ENCODE measurements around the gene OR2T4.

OR2T4 gene

DNA sequence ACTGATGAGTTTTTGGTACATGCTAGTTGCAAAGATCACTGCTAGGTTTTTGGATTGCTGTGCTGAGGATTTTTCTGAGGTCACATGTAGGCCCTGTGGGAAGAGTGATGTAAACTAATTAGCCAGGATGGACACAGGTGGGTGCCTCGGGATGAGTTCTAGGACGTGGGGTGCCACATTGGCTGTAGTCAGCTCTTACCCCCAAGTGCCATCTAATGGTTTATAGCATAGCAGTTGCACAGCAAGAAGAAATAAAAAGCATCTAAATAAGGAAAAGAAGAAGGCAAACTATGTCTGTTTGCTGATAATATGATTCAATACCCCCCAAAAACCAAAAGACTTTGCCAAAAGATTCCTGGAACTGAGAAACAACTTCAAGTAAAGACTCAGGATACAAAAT, 31.6 kb downstream of the OR2T4 start:
- TF ChIP-seq ZBTB7A (IDR thresholded peaks at IDR 0.05; ENCODE audit: low read depth) (no peak), TEAD4 (IDR thresholded peaks at IDR 0.05) (no peak), YY1 (IDR thresholded peaks at IDR 0.05; ENCODE audit: low read depth) (no peak), CEBPB (IDR thresholded peaks at IDR 0.05) (no peak), NFIC (IDR thresholded peaks at IDR 0.05) (no peak), EP300 (IDR thresholded peaks at IDR 0.05; ENCODE audit: borderline replicate concordance) (no peak), EGR1 (IDR thresholded peaks at IDR 0.05) (no peak), FOXM1 (IDR thresholded peaks at IDR 0.05; ENCODE audit: borderline replicate concordance, low read depth) (no peak), CREB1 (IDR thresholded peaks at IDR 0.05; ENCODE audit: low read depth) (no peak), TCF12 (IDR thresholded peaks at IDR 0.05; ENCODE audit: low read depth) (no peak)
- TF ChIP-seq, protein P1, sequence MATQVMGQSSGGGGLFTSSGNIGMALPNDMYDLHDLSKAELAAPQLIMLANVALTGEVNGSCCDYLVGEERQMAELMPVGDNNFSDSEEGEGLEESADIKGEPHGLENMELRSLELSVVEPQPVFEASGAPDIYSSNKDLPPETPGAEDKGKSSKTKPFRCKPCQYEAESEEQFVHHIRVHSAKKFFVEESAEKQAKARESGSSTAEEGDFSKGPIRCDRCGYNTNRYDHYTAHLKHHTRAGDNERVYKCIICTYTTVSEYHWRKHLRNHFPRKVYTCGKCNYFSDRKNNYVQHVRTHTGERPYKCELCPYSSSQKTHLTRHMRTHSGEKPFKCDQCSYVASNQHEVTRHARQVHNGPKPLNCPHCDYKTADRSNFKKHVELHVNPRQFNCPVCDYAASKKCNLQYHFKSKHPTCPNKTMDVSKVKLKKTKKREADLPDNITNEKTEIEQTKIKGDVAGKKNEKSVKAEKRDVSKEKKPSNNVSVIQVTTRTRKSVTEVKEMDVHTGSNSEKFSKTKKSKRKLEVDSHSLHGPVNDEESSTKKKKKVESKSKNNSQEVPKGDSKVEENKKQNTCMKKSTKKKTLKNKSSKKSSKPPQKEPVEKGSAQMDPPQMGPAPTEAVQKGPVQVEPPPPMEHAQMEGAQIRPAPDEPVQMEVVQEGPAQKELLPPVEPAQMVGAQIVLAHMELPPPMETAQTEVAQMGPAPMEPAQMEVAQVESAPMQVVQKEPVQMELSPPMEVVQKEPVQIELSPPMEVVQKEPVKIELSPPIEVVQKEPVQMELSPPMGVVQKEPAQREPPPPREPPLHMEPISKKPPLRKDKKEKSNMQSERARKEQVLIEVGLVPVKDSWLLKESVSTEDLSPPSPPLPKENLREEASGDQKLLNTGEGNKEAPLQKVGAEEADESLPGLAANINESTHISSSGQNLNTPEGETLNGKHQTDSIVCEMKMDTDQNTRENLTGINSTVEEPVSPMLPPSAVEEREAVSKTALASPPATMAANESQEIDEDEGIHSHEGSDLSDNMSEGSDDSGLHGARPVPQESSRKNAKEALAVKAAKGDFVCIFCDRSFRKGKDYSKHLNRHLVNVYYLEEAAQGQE (IDR thresholded peaks at IDR 0.05; ENCODE audit: low read depth) = no peak
- TF ChIP-seq, protein P2, sequence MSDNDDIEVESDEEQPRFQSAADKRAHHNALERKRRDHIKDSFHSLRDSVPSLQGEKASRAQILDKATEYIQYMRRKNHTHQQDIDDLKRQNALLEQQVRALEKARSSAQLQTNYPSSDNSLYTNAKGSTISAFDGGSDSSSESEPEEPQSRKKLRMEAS (IDR thresholded peaks at IDR 0.05) = no peak

DNA sequence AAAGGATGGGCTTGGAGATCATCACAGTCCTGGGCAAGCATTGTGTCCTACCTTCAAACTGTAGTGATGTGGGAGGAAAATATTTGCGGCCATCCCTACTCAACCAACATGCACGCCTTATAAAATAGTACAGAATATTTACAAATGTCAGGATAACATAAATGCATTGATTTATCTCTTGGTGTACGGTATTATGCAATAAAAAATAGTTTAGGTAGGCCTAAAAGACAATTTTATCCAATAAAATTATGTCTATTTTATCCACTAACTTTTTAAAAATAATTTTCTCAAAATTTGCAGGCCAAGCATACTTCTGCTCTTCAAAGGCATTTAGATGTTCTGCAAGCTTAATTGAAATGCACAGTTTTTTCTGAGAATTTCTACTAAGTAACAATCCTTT, 41.3 kb downstream of the OR2T4 start, which contains the start of gene OR2T1:
OR2T1 (plus strand) TSS at position 301 of the 400 bp plus-strand sequence. CDS start 3,100 bp downstream, outside the sequence.
- TF ChIP-seq CREB1 (IDR thresholded peaks at IDR 0.05; ENCODE audit: low read depth) (no peak), TCF12 (IDR thresholded peaks at IDR 0.05; ENCODE audit: low read depth) (no peak), TEAD4 (IDR thresholded peaks at IDR 0.05) (no peak), ZBTB7A (IDR thresholded peaks at IDR 0.05; ENCODE audit: low read depth) (no peak), RAD21 (IDR thresholded peaks at IDR 0.05; ENCODE audit: low read depth) (no peak), EP300 (IDR thresholded peaks at IDR 0.05; ENCODE audit: borderline replicate concordance) (no peak), FOXM1 (IDR thresholded peaks at IDR 0.05; ENCODE audit: borderline replicate concordance, low read depth) (no peak), EGR1 (IDR thresholded peaks at IDR 0.05) (no peak), YY1 (IDR thresholded peaks at IDR 0.05; ENCODE audit: low read depth) (no peak), NFIC (IDR thresholded peaks at IDR 0.05) (no peak), CEBPB (IDR thresholded peaks at IDR 0.05) (no peak), TAF1 (IDR thresholded peaks at IDR 0.05; ENCODE audit: low read depth) (no peak)
- TF ChIP-seq, protein P3, sequence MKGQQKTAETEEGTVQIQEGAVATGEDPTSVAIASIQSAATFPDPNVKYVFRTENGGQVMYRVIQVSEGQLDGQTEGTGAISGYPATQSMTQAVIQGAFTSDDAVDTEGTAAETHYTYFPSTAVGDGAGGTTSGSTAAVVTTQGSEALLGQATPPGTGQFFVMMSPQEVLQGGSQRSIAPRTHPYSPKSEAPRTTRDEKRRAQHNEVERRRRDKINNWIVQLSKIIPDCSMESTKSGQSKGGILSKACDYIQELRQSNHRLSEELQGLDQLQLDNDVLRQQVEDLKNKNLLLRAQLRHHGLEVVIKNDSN (IDR thresholded peaks at IDR 0.05) = no peak
- TF ChIP-seq, protein P1 (IDR thresholded peaks at IDR 0.05; ENCODE audit: low read depth) = no peak
- TF ChIP-seq, protein P2 (IDR thresholded peaks at IDR 0.05) = no peak

DNA sequence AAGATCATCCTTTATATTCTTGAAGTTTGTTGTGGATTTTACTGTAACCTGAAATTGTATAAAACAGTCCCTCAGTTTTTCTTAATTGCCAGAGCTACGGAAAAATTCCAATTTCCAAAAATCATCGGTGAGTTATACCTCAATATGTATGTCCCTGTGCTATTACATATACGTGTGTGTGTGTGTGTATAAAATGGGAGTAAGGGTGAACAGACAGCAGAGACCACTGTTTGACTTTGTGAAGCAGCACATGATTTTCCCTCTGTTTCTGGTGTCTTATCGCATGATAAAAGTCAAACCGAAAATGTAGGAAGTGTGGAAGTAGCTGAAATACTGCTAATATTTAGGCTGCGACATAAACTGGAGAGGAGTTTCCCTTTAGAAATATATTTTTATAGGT, 42.6 kb downstream of the OR2T4 start:
- no peak for TF ChIP-seq RAD21 (IDR thresholded peaks at IDR 0.05; ENCODE audit: low read depth)
- no peak for TF ChIP-seq FOXM1 (IDR thresholded peaks at IDR 0.05; ENCODE audit: borderline replicate concordance, low read depth)
- no peak for TF ChIP-seq TCF12 (IDR thresholded peaks at IDR 0.05; ENCODE audit: low read depth)
- TF ChIP-seq EGR1 (IDR thresholded peaks at IDR 0.05) = no peak
- TF ChIP-seq, protein P2 (IDR thresholded peaks at IDR 0.05) = no peak
- no peak for TF ChIP-seq CREB1 (IDR thresholded peaks at IDR 0.05; ENCODE audit: low read depth)
- TF ChIP-seq EP300 (IDR thresholded peaks at IDR 0.05; ENCODE audit: borderline replicate concordance) = no peak
- TF ChIP-seq TEAD4 (IDR thresholded peaks at IDR 0.05) = no peak
- no peak for TF ChIP-seq CEBPB (IDR thresholded peaks at IDR 0.05)
- TF ChIP-seq ZBTB7A (IDR thresholded peaks at IDR 0.05; ENCODE audit: low read depth) = no peak
- TF ChIP-seq NFIC (IDR thresholded peaks at IDR 0.05) = no peak
- no peak for TF ChIP-seq YY1 (IDR thresholded peaks at IDR 0.05; ENCODE audit: low read depth)
- no peak for TF ChIP-seq TAF1 (IDR thresholded peaks at IDR 0.05; ENCODE audit: low read depth)
- TF ChIP-seq, protein P1 (IDR thresholded peaks at IDR 0.05; ENCODE audit: low read depth) = no peak
